ENCODE measurements around the gene COL4A2.

Gene COL4A2

DNA sequence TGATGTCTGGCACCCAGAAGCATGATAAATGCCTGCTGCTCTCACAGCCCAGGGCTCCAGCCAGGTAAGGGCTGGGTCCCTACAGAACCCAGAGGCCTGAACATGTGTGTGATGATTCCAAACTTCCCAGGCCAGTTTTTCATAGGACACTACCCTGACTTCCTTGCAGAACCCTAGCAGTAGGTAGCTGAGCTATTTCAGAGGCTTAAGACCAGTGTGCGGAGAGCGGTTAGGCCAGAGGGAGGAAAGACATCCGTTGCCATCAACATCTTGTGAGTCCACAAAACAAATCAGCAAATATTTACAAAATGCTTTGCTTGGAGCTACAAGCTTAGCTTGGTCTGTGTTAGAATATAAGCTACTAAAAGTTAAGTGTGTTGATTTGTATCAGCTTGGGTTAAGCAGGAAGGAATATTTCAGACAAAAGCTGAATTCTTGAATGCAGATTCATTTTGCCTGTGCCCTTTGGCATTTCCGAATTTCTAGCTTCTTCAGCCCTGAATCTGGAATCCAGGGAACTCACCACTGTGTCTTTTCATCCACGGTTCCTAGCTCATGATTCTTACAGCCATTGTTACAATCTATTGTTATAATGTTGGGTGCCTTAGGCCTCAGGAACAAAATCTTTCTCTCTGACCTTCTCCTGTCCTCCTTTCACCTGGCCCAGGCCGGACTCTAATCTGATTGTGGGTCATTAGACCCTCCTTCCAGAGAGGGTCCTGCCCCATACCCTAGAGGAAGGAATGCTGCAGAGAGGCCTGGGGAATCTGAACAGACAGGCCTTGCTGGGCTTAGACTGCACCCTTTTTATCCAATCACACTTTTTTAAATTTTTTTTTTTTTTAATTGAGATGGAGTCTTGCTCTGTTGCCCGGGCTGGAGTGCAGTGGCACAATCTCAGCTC, 242.1 kb downstream of the COL4A2 start:
- DNase-seq = no peak

DNA sequence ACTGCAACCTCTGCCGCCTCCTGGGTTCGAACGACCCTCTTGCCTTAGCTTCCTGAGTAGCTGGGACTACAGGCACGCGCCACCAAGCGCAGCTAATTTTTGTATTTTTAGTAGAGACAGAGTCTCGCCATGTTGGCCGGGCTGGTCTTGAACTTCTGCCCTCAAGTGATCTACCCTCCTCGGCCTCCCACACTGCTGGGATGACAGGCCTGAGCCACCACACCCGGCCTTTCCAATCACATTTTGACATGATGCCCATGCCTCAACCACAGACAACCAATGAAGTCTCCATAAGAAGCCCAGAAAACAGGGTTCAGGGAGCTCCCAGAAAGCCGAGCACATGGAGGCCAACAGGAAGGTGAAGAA, 242.7 kb downstream of the COL4A2 start:
- DNase-seq = no peak

DNA sequence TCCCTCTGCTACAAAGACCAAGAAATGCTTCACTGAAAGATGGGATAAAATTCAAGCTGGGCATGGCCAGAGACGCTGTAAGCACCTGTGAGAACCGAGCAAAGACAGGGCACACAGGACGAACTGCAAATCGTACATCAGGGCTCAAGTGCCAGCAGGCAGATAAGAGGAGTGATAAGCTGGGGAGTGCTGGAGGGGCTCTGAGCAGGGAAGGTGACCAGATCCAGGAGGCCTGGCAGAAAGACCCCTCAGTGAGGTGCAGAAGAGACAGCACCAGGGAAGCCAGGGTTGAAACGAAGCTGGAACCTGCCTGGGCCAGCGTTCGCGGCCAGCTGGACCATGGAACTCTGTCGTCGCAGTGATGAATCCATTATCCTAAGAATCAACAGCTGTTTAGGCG, 244.2 kb downstream of the COL4A2 start:
- no peak for DNase-seq

DNA sequence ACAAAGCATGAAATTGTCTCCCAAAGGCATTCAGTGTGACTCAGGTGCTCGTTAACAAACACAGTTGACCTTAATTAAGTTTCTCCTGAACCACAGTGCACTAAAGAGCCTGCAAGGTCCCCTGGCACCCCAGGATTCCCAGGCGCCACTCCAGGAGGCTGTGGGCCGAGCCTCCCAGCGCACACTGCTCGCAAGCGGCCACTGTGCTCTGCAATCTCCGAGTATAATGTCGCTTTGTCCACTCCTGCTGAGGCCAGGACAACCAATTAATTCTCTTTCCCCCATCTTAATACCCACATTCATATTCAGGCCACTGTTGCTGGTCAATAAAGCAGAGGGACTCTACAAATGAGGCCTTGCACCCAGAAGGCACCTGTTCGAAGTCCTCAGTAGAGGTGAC, 245.7 kb downstream of the COL4A2 start:
- DNase-seq = no peak

DNA sequence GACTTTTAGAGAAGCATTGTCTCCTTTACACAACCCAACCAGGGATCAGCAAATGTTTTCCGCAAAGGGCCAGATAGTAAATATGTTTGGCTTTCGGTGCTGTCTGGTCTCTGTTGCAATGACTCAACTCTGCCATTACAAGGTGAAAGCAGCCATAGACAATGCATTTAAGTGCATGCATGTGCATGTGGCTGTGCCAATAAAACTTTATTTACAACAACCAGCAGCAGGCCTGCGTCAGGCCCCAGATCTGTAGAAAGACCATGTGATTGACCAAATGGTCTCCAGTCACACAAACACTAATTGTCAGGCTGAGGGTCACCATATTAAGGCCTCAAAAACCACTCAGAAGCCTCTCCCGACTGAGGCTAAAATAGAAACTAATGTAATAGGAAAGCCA, 246.3 kb downstream of the COL4A2 start:
- no peak for DNase-seq

DNA sequence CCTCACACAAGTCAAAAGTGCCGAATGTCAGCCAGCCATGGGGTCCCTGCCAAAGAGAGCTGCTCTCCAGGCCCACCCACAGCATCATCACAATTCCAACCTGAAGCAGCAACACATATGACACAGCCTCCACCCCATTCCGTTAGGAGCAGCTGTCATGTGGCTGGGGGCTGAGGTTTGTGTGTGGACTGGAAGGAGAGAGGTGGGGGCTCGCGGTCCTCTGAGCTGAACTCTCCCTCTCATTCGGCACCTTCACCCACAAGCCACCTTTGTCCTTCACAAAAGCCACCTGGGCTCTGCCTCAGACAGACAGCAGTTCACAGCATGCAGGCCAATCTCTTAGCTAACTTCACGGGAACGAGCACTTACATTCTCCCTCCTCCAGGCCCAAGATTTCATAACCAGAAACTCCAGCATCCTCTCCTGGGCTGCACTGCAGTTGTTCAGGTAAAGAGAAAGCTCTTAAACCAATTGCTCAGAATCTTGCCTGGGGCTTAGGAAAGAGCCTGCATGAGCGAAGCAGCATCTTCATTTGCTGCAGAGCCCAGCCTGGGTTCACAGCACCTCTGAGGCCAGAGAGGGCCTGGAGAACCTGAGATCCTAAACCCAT, 247.2 kb downstream of the COL4A2 start:
- no peak for DNase-seq

DNA sequence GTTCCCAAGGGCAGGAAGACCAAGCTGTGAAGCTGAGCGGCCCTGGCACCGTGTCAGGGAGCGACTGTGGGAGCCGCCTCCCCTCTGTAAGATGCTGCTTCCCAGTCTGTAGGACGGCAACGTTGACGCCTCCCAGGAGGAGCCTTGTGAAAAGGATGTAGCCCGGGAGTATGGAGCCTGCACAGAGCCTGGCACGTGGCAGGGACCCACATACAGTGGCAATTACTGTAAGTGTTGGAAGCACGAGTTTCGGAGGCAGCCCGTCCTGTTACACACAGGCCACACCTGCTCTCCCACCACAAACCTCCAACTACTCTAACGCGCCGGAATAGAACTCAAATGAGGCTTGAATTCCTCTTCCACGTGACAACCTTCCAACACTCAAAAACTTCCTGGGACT, 247.9 kb downstream of the COL4A2 start:
- no peak for DNase-seq

DNA sequence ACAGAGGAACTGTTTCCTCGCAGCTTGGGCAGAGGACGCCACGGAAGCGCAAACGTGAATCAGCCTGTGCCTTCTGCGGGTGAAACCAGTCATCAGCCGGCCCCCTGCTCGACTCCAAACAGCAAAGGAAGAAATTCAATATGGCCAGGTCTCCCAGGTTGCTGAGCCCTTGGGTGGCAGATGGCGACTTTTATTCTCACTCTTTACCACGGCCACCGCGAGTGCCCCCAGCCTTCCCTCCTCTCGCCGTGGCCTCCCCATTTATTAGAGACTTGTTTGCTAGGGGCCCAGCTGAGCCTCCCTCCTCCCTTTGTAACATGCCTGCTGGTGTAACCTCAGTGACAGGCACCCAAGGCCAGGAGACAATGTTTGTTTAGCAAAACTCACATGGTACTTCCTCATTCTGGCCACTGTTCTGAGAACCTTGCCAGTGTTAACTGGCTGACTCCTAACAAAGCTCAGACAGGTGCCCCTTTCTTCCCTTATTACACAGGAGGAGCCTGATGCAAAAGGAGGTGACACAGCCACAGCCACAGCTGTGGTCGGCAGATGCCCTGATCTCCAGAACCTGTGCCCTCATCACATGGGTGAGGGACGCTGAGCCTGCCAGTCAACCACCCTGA, 248.6 kb downstream of the COL4A2 start:
- DNase-seq = no peak

DNA sequence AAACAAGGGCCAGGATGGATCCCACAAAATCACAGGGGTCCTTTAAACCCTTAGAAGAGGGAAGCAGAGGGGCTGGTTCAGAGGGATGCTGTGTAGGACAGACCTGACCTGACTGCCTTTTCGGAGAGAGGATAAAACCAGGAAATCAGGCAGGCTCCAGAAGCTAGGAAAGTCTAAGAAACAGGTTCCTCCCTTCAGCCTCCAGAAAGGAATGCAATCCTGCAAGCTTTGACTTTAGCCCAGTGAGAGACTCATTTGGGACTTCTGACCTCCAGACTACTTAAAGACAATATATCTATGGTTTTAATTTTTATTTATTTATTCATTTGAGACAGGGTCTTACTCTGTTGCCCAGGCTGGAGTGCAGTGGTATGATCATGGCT, 249.1 kb downstream of the COL4A2 start:
- no peak for DNase-seq

DNA sequence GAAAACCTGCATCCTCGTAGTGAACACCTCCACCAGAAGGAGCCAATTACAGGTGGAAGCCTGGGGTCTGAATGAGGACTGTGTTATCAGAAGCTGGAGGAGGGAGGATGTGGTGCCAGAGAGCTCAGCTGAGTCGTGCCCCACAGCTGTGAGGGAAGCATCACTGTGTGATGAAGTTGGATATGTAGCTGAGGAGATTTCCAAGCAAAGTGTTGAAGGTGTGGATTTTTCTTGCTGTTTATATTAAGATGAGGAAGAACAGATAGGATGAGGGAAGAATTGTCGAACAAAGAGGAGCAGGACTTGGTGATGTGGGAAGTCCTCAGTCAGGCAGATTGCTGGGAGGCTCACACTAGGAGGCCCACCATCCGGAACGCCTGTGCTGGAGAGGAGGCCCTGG, 250.0 kb downstream of the COL4A2 start:
- DNase-seq = no peak

DNA sequence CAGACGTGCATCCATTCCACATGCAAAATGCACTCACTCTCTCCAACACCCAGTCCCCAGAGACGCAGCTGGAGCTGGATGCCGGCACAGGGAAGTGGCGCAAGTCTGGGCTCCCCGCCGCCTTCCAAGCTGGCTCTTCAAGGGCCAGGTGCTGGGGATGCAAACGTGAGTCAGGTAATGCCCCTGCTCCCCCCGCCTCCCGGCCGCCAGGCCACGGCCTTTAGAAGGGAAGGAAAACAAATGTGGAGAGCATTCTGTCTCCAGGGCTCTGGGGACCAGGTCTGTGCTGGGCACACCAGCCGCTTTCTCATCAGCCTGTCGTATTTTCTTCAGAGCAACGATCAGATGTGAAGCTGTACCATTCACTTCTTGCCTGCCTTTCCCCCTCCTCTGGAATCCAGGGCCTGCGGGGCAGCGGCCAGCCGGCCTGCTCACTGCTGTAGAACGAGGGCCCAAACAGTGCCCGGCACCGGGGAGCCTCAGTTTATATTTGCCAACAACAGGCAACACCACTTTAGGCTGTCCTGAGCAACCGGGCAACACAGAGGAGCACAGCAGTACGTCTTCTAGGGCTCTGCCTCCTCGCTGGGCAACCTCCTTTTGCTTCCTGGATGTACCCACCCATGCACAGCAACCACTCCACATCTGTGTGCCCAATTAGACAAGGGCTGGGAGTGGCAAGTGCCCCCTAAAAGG, 250.7 kb downstream of the COL4A2 start:
- no peak for DNase-seq

DNA sequence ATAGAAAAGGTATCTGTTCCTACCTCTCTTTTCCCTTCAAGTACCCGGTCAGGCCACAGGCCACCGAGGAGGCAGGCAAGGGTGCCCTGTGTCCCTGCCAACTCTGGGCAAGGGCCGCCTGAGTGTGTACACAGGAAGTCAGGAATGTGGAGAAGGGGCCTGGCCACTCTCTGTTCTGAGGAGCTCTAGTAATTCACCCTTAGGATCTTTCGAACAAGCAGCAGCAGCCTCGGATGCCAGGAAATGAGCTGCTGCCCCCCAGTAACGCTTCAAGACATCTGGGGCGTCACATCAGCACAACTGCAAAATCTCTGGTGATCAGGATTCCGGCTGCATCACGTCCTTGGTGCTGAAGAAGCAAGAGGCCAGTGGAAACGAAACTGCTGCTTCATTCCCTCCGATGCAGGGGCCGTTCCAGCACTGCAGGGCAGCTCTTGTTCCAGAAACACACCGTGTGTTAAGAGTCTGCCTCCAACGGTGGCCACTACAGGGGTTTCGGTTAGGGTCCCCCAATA, 252.4 kb downstream of the COL4A2 start:
- no peak for DNase-seq

DNA sequence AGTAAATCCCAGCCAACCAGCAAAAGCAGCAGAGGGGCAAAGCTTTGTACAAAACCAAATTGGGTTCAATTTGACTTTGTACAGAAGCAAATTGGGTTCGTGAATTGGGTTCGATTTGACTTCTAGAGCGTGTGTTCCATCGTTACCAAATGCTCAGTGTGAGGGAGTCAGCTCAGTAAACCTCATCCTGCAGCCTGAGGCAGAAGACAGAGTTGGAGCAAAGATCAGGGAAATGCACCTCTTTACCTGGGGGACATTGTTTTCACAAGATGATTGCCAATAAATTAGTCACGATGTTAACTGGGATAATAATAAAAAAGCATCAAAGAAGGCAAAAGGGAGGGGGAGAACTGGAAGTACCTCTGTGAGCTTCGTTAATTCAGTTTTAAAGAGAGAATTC, 252.9 kb downstream of the COL4A2 start:
- DNase-seq = no peak

DNA sequence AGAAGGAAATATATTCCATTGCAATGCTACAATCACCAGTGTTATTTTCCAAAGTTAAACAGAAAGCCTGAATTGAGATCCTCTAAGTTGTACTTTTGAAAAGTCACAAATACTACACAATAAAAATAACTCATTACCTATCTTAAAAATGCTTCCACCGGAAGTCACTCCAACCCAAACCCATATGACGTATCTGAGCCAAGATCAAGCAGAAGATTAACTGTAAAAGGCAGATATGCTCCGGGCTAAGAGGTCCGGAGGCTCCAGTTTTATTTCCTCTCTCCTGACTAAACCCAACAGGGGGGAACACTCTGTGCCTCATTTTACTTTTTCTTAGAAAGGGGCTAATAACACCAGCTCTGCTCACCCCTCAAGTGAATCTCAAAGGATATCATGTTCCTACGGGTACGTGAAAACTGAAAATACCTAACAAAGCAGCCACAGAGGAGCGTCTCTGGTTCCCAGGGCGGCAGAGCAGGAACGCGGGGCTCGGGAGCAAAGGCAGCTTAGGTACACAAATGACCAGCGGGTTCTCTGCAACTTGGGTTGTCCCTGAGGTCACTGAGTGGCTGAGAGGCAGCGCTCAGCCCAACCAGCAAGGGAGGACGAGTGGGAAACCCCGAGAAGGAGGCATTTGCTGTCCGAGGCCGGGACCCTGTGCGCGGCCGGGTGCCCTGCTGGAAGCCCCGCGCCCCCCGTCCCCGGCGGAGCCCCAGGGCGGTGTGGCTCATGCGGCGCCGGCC, 253.7 kb downstream of the COL4A2 start:
- DNase-seq = no peak

DNA sequence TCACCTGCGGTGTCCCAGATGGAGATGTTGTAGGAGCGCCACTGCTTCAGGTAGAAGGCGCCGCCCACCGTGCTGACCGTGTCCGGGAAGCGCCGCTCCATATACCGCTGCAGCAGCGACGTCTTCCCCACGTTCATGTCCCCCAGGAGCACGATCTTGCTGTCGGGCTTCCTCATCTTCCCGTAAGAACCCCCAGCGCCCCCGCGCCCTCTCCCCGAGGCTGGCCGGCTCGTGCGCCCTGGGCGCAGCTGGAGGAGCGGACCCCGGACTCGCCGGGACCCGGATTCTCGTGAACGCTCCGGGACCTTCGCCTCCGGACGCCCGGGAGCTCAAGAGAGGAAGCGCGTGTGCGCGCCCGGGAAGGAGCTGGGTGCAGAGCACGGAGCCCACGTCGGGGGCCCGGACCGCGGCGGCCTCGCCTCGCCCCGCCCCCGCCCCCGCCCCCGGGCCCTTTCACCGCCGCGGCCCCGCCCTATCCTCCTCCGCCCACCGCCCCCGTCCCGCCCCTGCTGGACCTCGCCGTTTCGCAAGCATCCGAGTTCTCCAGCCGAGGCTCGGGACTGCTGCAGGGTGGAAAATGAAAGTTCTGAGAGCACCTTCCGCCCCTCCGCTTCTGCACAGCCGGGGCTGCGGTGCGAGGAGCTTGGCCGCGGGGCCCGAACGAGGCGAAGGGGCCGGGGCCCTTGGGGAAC, 254.4 kb downstream of the COL4A2 start, which contains the start of gene RAB20:
Gene RAB20, minus strand, starts transcription at position 379 of the 692 bp plus-strand sequence. Its CDS starts 203 bp downstream, at position 176.
- peak; percentile 70 for DNase-seq

DNA sequence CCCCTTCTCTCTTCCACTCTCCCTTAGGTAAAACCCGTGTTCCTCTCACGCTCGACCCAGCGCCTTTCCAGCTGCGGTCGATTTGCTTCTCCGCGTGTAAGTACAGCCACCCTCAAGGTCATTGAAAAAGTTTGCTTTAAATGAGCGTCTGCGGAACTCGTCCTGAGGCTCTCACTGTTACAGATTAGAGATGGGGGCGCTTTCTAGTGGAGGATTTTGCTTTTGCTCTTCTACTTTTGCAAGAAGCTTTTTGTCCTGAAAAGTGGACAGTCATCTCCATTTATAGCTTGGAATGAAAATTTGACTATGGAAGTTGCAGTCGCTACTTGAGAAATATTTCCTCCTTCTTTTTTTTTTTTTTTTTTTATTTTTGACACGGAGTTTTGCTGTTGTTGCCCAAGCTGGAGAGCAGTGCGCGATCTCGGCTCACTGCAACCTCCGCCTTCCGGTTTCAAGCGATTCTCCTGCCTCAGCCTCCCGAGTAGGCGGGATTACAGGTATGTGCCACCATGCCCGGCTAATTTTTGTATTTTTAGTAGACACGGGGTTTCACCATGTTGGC, 255.0 kb downstream of the COL4A2 start:
- DNase-seq = peak; percentile 11

All from activated CD4-positive, alpha-beta T cell treated with anti-CD3 and anti-CD28 coated beads, Interleukin-2, amount 50 U/mL, for 16 hours (primary cell).